Suppressor macrophage treated with lipopolysaccharide for 4 hours (primary cell): ENCODE data around the gene SLC5A3.
A peak's percentile ranks its signal among the peaks of the same experiment; 100 is the strongest.

ENCODE experiments used
- DNase-seq: peaks from one replicate; pipeline ENCODE4 v3.0.0-alpha.2; 2020

Gene SLC5A3

GRCh38 chr21:34073032-34073748 is at the start of gene SLC5A3, which contains the start of gene MRPS6:
TSS of gene SLC5A3 (plus strand) at chr21:34073578. CDS start at chr21:34095199, 21,621 bp downstream.
TSS of gene MRPS6 (plus strand) at chr21:34073578. CDS start at chr21:34073701, 123 bp downstream.
- DNase-seq = peak; percentile 93

- DNase-seq = no peak
Measured at GRCh38 chr21:34023691-34024373, 49.5 kb upstream of the SLC5A3 start.

- no peak for DNase-seq
Measured at GRCh38 chr21:34024374-34024693, 49.0 kb upstream of the SLC5A3 start.

GRCh38 chr21:34027721-34028461 is 45.5 kb upstream of the SLC5A3 start:
- no peak for DNase-seq

GRCh38 chr21:34029743-34030528 is 43.4 kb upstream of the SLC5A3 start:
- peak; percentile 45 for DNase-seq

- no peak for DNase-seq
Measured at GRCh38 chr21:34031835-34032370, 41.5 kb upstream of the SLC5A3 start.

GRCh38 chr21:34034369-34035014 is 38.9 kb upstream of the SLC5A3 start:
- no peak for DNase-seq

- DNase-seq = no peak
Measured at GRCh38 chr21:34035619-34036354, 37.6 kb upstream of the SLC5A3 start.

GRCh38 chr21:34037009-34037795 is 36.2 kb upstream of the SLC5A3 start:
- DNase-seq = no peak

GRCh38 chr21:34039678-34040382 is 33.5 kb upstream of the SLC5A3 start:
- DNase-seq = no peak

- DNase-seq = peak; percentile 28
Measured at GRCh38 chr21:34042735-34043134, 30.6 kb upstream of the SLC5A3 start.

GRCh38 chr21:34043333-34043732 is 30.0 kb upstream of the SLC5A3 start:
- no peak for DNase-seq

- DNase-seq = no peak
Measured at GRCh38 chr21:34046917-34047316, 26.5 kb upstream of the SLC5A3 start.

GRCh38 chr21:34047835-34048234 is 25.5 kb upstream of the SLC5A3 start:
- DNase-seq = no peak

GRCh38 chr21:34052171-34052570 is 21.2 kb upstream of the SLC5A3 start:
- DNase-seq = no peak

- no peak for DNase-seq
Measured at GRCh38 chr21:34054259-34054658, 19.1 kb upstream of the SLC5A3 start.

- peak; percentile 43 for DNase-seq
Measured at GRCh38 chr21:34055615-34056014, 17.8 kb upstream of the SLC5A3 start.

- DNase-seq = no peak
Measured at GRCh38 chr21:34061983-34062382, 11.4 kb upstream of the SLC5A3 start.

- DNase-seq = peak; percentile 57
Measured at GRCh38 chr21:34065027-34065426, 8.4 kb upstream of the SLC5A3 start.

GRCh38 chr21:34071683-34072082 is 1.7 kb upstream of the SLC5A3 start:
- DNase-seq = no peak
